ENCODE results near the gene PLCG1.
"Not testable (repeated sequence)": the region's sequence is repeated elsewhere in the genome, so short reads cannot be mapped to it uniquely, and the experiment has no call there.

Gene PLCG1

GRCh38 chr20:41110012-41110411, 27.3 kb upstream of the PLCG1 start:
- H3K9ac ChIP-seq (ENCODE audit: low read length), result no peak overlapping the region
- no peak overlapping the region for H3K4me3 ChIP-seq (ENCODE audit: low read depth, low read length)
- H3K36me3 ChIP-seq (ENCODE audit: control insufficient read depth, insufficient read depth, low read length), result peaks cover 89% of the 10 kb centered on the region
- no peak overlapping the region for H3K27ac ChIP-seq (ENCODE audit: low read depth, low read length)
- H3K4me1 ChIP-seq (ENCODE audit: control insufficient read depth, insufficient read depth, low read length), result no peaks in the 10 kb centered on the region
- no peaks in the 10 kb centered on the region for H3K27me3 ChIP-seq (ENCODE audit: control insufficient read depth, insufficient read depth, low read length)
- H3K9me3 ChIP-seq (ENCODE audit: control insufficient read depth, insufficient read depth, low read depth, low read length), result no peaks in the 10 kb centered on the region

- H3K9me3 ChIP-seq (ENCODE audit: control insufficient read depth, insufficient read depth, low read depth, low read length), result no peaks in the 10 kb centered on the region
- no peak overlapping the region for H3K27ac ChIP-seq (ENCODE audit: low read depth, low read length)
- H3K4me1 ChIP-seq (ENCODE audit: control insufficient read depth, insufficient read depth, low read length), result no peaks in the 10 kb centered on the region
- H3K4me3 ChIP-seq (ENCODE audit: low read depth, low read length), result no peak overlapping the region
- H3K9ac ChIP-seq (ENCODE audit: low read length), result no peak overlapping the region
- H3K27me3 ChIP-seq (ENCODE audit: control insufficient read depth, insufficient read depth, low read length), result no peaks in the 10 kb centered on the region
- H3K36me3 ChIP-seq (ENCODE audit: control insufficient read depth, insufficient read depth, low read length), result peaks cover 89% of the 10 kb centered on the region
Measured at GRCh38 chr20:41110930-41111577, 26.3 kb upstream of the PLCG1 start.

GRCh38 chr20:41111578-41111951, 25.8 kb upstream of the PLCG1 start:
- Histone ChIP-seq H3K4me3 (ENCODE audit: low read depth, low read length) (no peak overlapping the region), H3K27me3 (ENCODE audit: control insufficient read depth, insufficient read depth, low read length) (no peaks in the 10 kb centered on the region), H3K27ac (ENCODE audit: low read depth, low read length) (no peak overlapping the region), H3K9ac (ENCODE audit: low read length) (no peak overlapping the region), H3K36me3 (ENCODE audit: control insufficient read depth, insufficient read depth, low read length) (peaks cover 91% of the 10 kb centered on the region), H3K4me1 (ENCODE audit: control insufficient read depth, insufficient read depth, low read length) (no peaks in the 10 kb centered on the region), H3K9me3 (ENCODE audit: control insufficient read depth, insufficient read depth, low read depth, low read length) (no peaks in the 10 kb centered on the region)

- Histone ChIP-seq H3K9me3 (ENCODE audit: control insufficient read depth, insufficient read depth, low read depth, low read length) (no peaks in the 10 kb centered on the region), H3K27ac (ENCODE audit: low read depth, low read length) (no peak overlapping the region), H3K4me3 (ENCODE audit: low read depth, low read length) (no peak overlapping the region), H3K27me3 (ENCODE audit: control insufficient read depth, insufficient read depth, low read length) (no peaks in the 10 kb centered on the region), H3K4me1 (ENCODE audit: control insufficient read depth, insufficient read depth, low read length) (no peaks in the 10 kb centered on the region), H3K36me3 (ENCODE audit: control insufficient read depth, insufficient read depth, low read length) (peaks cover 95% of the 10 kb centered on the region), H3K9ac (ENCODE audit: low read length) (no peak overlapping the region)
Measured at GRCh38 chr20:41116282-41116956, 20.9 kb upstream of the PLCG1 start.

GRCh38 chr20:41118159-41118558, 19.2 kb upstream of the PLCG1 start:
- not testable (repeated sequence) for H3K27ac ChIP-seq (ENCODE audit: low read depth, low read length); H3K9ac ChIP-seq (ENCODE audit: low read length); H3K27me3 ChIP-seq (ENCODE audit: control insufficient read depth, insufficient read depth, low read length); H3K9me3 ChIP-seq (ENCODE audit: control insufficient read depth, insufficient read depth, low read depth, low read length); H3K4me3 ChIP-seq (ENCODE audit: low read depth, low read length); H3K4me1 ChIP-seq (ENCODE audit: control insufficient read depth, insufficient read depth, low read length)
- H3K36me3 ChIP-seq (ENCODE audit: control insufficient read depth, insufficient read depth, low read length), result peaks cover 96% of the 10 kb centered on the region

GRCh38 chr20:41118632-41119031, 18.7 kb upstream of the PLCG1 start:
- peaks cover 95% of the 10 kb centered on the region for H3K36me3 ChIP-seq (ENCODE audit: control insufficient read depth, insufficient read depth, low read length)
- H3K9me3 ChIP-seq (ENCODE audit: control insufficient read depth, insufficient read depth, low read depth, low read length), result no peaks in the 10 kb centered on the region
- no peaks in the 10 kb centered on the region for H3K4me1 ChIP-seq (ENCODE audit: control insufficient read depth, insufficient read depth, low read length)
- no peak overlapping the region for H3K4me3 ChIP-seq (ENCODE audit: low read depth, low read length)
- H3K9ac ChIP-seq (ENCODE audit: low read length), result no peak overlapping the region
- no peaks in the 10 kb centered on the region for H3K27me3 ChIP-seq (ENCODE audit: control insufficient read depth, insufficient read depth, low read length)
- H3K27ac ChIP-seq (ENCODE audit: low read depth, low read length), result no peak overlapping the region

- H3K4me1 ChIP-seq (ENCODE audit: control insufficient read depth, insufficient read depth, low read length), result no peaks in the 10 kb centered on the region
- no peaks in the 10 kb centered on the region for H3K9me3 ChIP-seq (ENCODE audit: control insufficient read depth, insufficient read depth, low read depth, low read length)
- H3K27ac ChIP-seq (ENCODE audit: low read depth, low read length), result no peak overlapping the region
- H3K36me3 ChIP-seq (ENCODE audit: control insufficient read depth, insufficient read depth, low read length), result peaks cover 92% of the 10 kb centered on the region
- no peak overlapping the region for H3K9ac ChIP-seq (ENCODE audit: low read length)
- no peak overlapping the region for H3K4me3 ChIP-seq (ENCODE audit: low read depth, low read length)
- no peaks in the 10 kb centered on the region for H3K27me3 ChIP-seq (ENCODE audit: control insufficient read depth, insufficient read depth, low read length)
Measured at GRCh38 chr20:41119614-41120561, 17.5 kb upstream of the PLCG1 start.

GRCh38 chr20:41121399-41121798, 15.9 kb upstream of the PLCG1 start:
- H3K36me3 ChIP-seq (ENCODE audit: control insufficient read depth, insufficient read depth, low read length), result peaks cover 92% of the 10 kb centered on the region
- H3K27me3 ChIP-seq (ENCODE audit: control insufficient read depth, insufficient read depth, low read length), result no peaks in the 10 kb centered on the region
- H3K4me3 ChIP-seq (ENCODE audit: low read depth, low read length), result no peak overlapping the region

GRCh38 chr20:41123631-41124030, 13.7 kb upstream of the PLCG1 start:
- peaks cover 82% of the 10 kb centered on the region for H3K36me3 ChIP-seq (ENCODE audit: control insufficient read depth, insufficient read depth, low read length)

More at GRCh38 chr20:41121399-41121798, 15.9 kb upstream of the PLCG1 start:
- H3K9ac ChIP-seq (ENCODE audit: low read length), result no peak overlapping the region
- H3K4me1 ChIP-seq (ENCODE audit: control insufficient read depth, insufficient read depth, low read length), result no peaks in the 10 kb centered on the region
- H3K9me3 ChIP-seq (ENCODE audit: control insufficient read depth, insufficient read depth, low read depth, low read length), result no peaks in the 10 kb centered on the region
- H3K27ac ChIP-seq (ENCODE audit: low read depth, low read length), result no peak overlapping the region

GRCh38 chr20:41124451-41125094, 12.8 kb upstream of the PLCG1 start:
- H3K36me3 ChIP-seq (ENCODE audit: control insufficient read depth, insufficient read depth, low read length), result peaks cover 73% of the 10 kb centered on the region
- no peak overlapping the region for H3K27ac ChIP-seq (ENCODE audit: low read depth, low read length)
- no peak overlapping the region for H3K9ac ChIP-seq (ENCODE audit: low read length)
- H3K4me3 ChIP-seq (ENCODE audit: low read depth, low read length), result no peak overlapping the region
- no peaks in the 10 kb centered on the region for H3K27me3 ChIP-seq (ENCODE audit: control insufficient read depth, insufficient read depth, low read length)
- no peaks in the 10 kb centered on the region for H3K9me3 ChIP-seq (ENCODE audit: control insufficient read depth, insufficient read depth, low read depth, low read length)
- H3K4me1 ChIP-seq (ENCODE audit: control insufficient read depth, insufficient read depth, low read length), result no peaks in the 10 kb centered on the region

More at GRCh38 chr20:41123631-41124030, 13.7 kb upstream of the PLCG1 start:
- Histone ChIP-seq H3K4me1 (ENCODE audit: control insufficient read depth, insufficient read depth, low read length) (no peaks in the 10 kb centered on the region), H3K27me3 (ENCODE audit: control insufficient read depth, insufficient read depth, low read length) (no peaks in the 10 kb centered on the region), H3K27ac (ENCODE audit: low read depth, low read length) (no peak overlapping the region), H3K4me3 (ENCODE audit: low read depth, low read length) (no peak overlapping the region), H3K9ac (ENCODE audit: low read length) (no peak overlapping the region), H3K9me3 (ENCODE audit: control insufficient read depth, insufficient read depth, low read depth, low read length) (no peaks in the 10 kb centered on the region)
